Choroid plexus epithelial cell (primary cell): ENCODE data around the gene PTHLH.

ENCODE experiments used
- DNase-seq: peaks from one replicate; pipeline ENCODE4 v3.0.0-alpha.2; 2010; ENCODE audit warnings: low read depth
- H3K4me3 ChIP-seq: 2 replicates; pipeline ENCODE4 v1.5.1; 2011; ENCODE audit warnings: low read depth, mild to moderate bottlenecking, control low read depth, low read length, moderate library complexity
- CTCF ChIP-seq: conservative IDR thresholded peaks from 2 replicates; pipeline ENCODE4 v1.5.1; 2011; ENCODE audit warnings: low read depth, mild to moderate bottlenecking, control low read depth, inconsistent platforms, low read length, moderate library complexity

PTHLH gene

GRCh38 chr12:27946421-27946820 is 26.1 kb downstream of the PTHLH start:
- DNase-seq, result no peak

GRCh38 chr12:27940756-27941402 is 31.7 kb downstream of the PTHLH start:
- TF ChIP-seq CTCF, result peak; percentile 96
- peak; percentile 92 for DNase-seq
- H3K4me3 ChIP-seq, result no peak overlapping the region

More at GRCh38 chr12:27946421-27946820, 26.1 kb downstream of the PTHLH start:
- H3K4me3 ChIP-seq, result no peak overlapping the region
- TF ChIP-seq CTCF, result no peak

- DNase-seq, result no peak
- no peak overlapping the region for H3K4me3 ChIP-seq
- TF ChIP-seq CTCF, result no peak
Observed at GRCh38 chr12:27940245-27940644, 32.3 kb downstream of the PTHLH start.

- no peak for TF ChIP-seq CTCF
- H3K4me3 ChIP-seq, result no peak overlapping the region
- peak; percentile 52 for DNase-seq
Observed at GRCh38 chr12:27937768-27938167, 34.8 kb downstream of the PTHLH start.

- H3K4me3 ChIP-seq, result no peak overlapping the region
Observed at GRCh38 chr12:27936196-27936595, 36.3 kb downstream of the PTHLH start.

GRCh38 chr12:27934276-27934675 is 38.3 kb downstream of the PTHLH start:
- no peak overlapping the region for H3K4me3 ChIP-seq
- TF ChIP-seq CTCF, result no peak
- no peak for DNase-seq

More at GRCh38 chr12:27936196-27936595, 36.3 kb downstream of the PTHLH start:
- no peak for TF ChIP-seq CTCF
- peak; percentile 29 for DNase-seq

- H3K4me3 ChIP-seq, result no peak overlapping the region
- no peak for TF ChIP-seq CTCF
- peak; percentile 9 for DNase-seq
Observed at GRCh38 chr12:27931390-27931789, 41.1 kb downstream of the PTHLH start.
